Bronchial epithelial cell (primary cell): ENCODE measurements around the gene ADIRF. TPM values are rescaled to one million over a fixed set of nuclear protein-coding genes. Genes with fewer than 3 reads are reported as not detected.

Experiments used
- DNase-seq: peaks from one replicate; pipeline ENCODE4 v3.0.0-alpha.2; 2010; ENCODE audit warnings: low read depth
- FAIRE-seq: peaks from 2 replicates; lab custom pipeline; 2011; peaks lifted over from hg19 to GRCh38; lab: Jason Lieb, UNC
- H3K27me3 ChIP-seq: 2 replicates; pipeline ENCODE4 v1.5.1; 2011; ENCODE audit warnings: low read length; ENCODE audit not compliant: control insufficient read depth, insufficient read depth
- H3K36me3 ChIP-seq: 2 replicates; pipeline ENCODE4 v1.5.1; 2011; ENCODE audit warnings: low read length; ENCODE audit not compliant: control insufficient read depth, insufficient read depth
- H3K4me3 ChIP-seq: 2 replicates; pipeline ENCODE4 v1.5.1; 2011; ENCODE audit warnings: mild to moderate bottlenecking, low read depth, low read length, control low read depth
- CTCF ChIP-seq: IDR thresholded peaks from 2 replicates; pipeline ENCODE4 v1.5.1; 2011; ENCODE audit warnings: mild to moderate bottlenecking, moderate library complexity, low read length, control low read depth, inconsistent platforms; ENCODE audit not compliant: insufficient read depth, severe bottlenecking
- total RNA-seq: library from RNA; depleted of rRNA; stranded (reverse); fragments of >200 nt; gene quantifications from 2 replicates; pipeline ENCODE4 v1.2.1, GENCODE V29; 2014

The ADIRF gene
- total RNA-seq, 1 donor from 2014 or later = 25.3 TPM

- FAIRE-seq (peak; percentile 93), DNase-seq (no peak)
- Histone ChIP-seq H3K4me3 (no peak overlapping the region), H3K27me3 (no peaks in the 10 kb centered on the region), H3K36me3 (peaks cover 3% of the 10 kb centered on the region)
- TF ChIP-seq CTCF = no peak
Measured at GRCh38 chr10:86967481-86967941, 771 bp upstream of the ADIRF start.

- FAIRE-seq (no peak), DNase-seq (no peak)
- peaks cover 2% of the 10 kb centered on the region for H3K36me3 ChIP-seq
- H3K4me3 ChIP-seq = peak overlapping the region; percentile 50
- no peaks in the 10 kb centered on the region for H3K27me3 ChIP-seq
- no peak for TF ChIP-seq CTCF
Measured at GRCh38 chr10:86968994-86969355, 693 bp downstream of the ADIRF start.

GRCh38 chr10:86969421-86970041, 1.2 kb downstream of the ADIRF start:
- Histone ChIP-seq H3K27me3 (no peaks in the 10 kb centered on the region), H3K4me3 (peak overlapping the region; percentile 54), H3K36me3 (peaks cover 2% of the 10 kb centered on the region)
- FAIRE-seq (peak; percentile 60), DNase-seq (peak; percentile 88)
- TF ChIP-seq CTCF = no peak

GRCh38 chr10:86970162-86970981, 2.1 kb downstream of the ADIRF start:
- DNase-seq = no peak
- no peak for TF ChIP-seq CTCF
- FAIRE-seq = no peak

GRCh38 chr10:86970982-86971231, 2.6 kb downstream of the ADIRF start:
- FAIRE-seq = no peak
- TF ChIP-seq CTCF = no peak
- DNase-seq = no peak
- Histone ChIP-seq H3K36me3 (no peaks in the 10 kb centered on the region), H3K4me3 (peak overlapping the region; percentile 54), H3K27me3 (no peaks in the 10 kb centered on the region)

More at GRCh38 chr10:86970162-86970981, 2.1 kb downstream of the ADIRF start:
- Histone ChIP-seq H3K4me3 (peak overlapping the region; percentile 54), H3K36me3 (peaks cover 2% of the 10 kb centered on the region), H3K27me3 (no peaks in the 10 kb centered on the region)
